Parathyroid adenoma (tissue), 2 donors: ENCODE data around the gene FOXR1.
A peak's percentile ranks its signal among the peaks of the same experiment; 100 is the strongest.
"Not testable (repeated sequence)": the region's sequence is repeated elsewhere in the genome, so short reads cannot be mapped to it uniquely, and the experiment has no call there.

Source experiments
- H2AFZ ChIP-seq: fragments of 300-600 bp; sonication (generic); one replicate; pipeline ENCODE4 v1.7.0; 2017; ENCODE audit warnings: antibody characterized with exemption, mild to moderate bottlenecking
- H3K27ac ChIP-seq: fragments of 300-600 bp; sonication (generic); one replicate; pipeline ENCODE4 v1.7.0; 2017
- H3K27me3 ChIP-seq: fragments of 300-600 bp; sonication (generic); one replicate; pipeline ENCODE4 v1.7.0; 2017; ENCODE audit warnings: low read length; ENCODE audit not compliant: control insufficient read depth, insufficient read depth
- H3K36me3 ChIP-seq: fragments of 300-600 bp; sonication (generic); one replicate; pipeline ENCODE4 v1.7.0; 2017; ENCODE audit warnings: low read length; ENCODE audit not compliant: control insufficient read depth, insufficient read depth
- H3K4me1 ChIP-seq: fragments of 300-600 bp; sonication (generic); one replicate; pipeline ENCODE4 v1.7.0; 2017; ENCODE audit warnings: control low read depth
- H3K4me2 ChIP-seq: fragments of 300-600 bp; sonication (generic); one replicate; pipeline ENCODE4 v1.7.0; 2017; ENCODE audit warnings: low read length
- H3K4me3 ChIP-seq: fragments of 300-600 bp; sonication (generic); one replicate; pipeline ENCODE4 v1.7.0; 2017; ENCODE audit warnings: low read depth, low read length
- H3K79me2 ChIP-seq: fragments of 300-600 bp; sonication (generic); one replicate; pipeline ENCODE4 v1.7.0; 2017; ENCODE audit warnings: control low read depth
- H3K9ac ChIP-seq: fragments of 300-600 bp; sonication (generic); one replicate; pipeline ENCODE4 v1.7.0; 2017; ENCODE audit warnings: mild to moderate bottlenecking
- H3K9me3 ChIP-seq: fragments of 300-600 bp; sonication (generic); one replicate; pipeline ENCODE4 v1.7.0; 2017; ENCODE audit warnings: low read length; ENCODE audit not compliant: control insufficient read depth
- CTCF ChIP-seq: fragments of 300-600 bp; sonication (generic); IDR thresholded peaks from one replicate; pipeline ENCODE4 v1.7.0; 2017; ENCODE audit warnings: antibody characterized with exemption, mild to moderate bottlenecking
- donor health status: primary hyperparathyroidism.

Gene FOXR1

DNA sequence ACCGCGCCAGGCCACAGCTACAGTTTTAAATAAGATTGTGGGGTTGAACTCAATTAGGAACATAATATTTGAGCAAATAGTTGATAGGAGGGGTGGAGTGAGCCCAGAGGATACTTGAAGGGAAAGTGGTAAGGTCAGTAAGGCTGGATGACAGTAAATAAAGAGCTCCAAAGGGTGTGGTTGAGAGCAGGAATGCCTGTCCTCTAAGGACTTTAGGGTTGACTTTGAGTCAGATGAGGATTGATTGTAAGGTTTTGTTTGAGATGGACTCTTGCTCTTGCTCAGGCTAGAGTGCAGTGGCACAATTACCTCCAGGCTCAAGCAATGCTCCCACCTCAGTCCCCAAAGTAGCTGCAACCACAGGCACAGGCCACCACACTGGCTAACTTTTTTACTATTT, 2.4 kb downstream of the FOXR1 start:
- no peak overlapping the region for H3K4me2 ChIP-seq
- no peaks in the 10 kb centered on the region for H3K4me1 ChIP-seq
- H3K79me2 ChIP-seq = no peaks in the 10 kb centered on the region
- H3K36me3 ChIP-seq = no peaks in the 10 kb centered on the region
- no peak for TF ChIP-seq CTCF
- no peak overlapping the region for H3K9ac ChIP-seq
- H2AFZ ChIP-seq = no peak overlapping the region
- H3K4me3 ChIP-seq = no peak overlapping the region
- no peaks in the 10 kb centered on the region for H3K9me3 ChIP-seq
- H3K27me3 ChIP-seq = no peaks in the 10 kb centered on the region
- H3K27ac ChIP-seq = no peak overlapping the region

GRCh38 chr11:118975771-118976709, 4.5 kb downstream of the FOXR1 start:
- H3K4me2 ChIP-seq = no peak overlapping the region
- no peaks in the 10 kb centered on the region for H3K27me3 ChIP-seq
- TF ChIP-seq CTCF = no peak
- H3K4me3 ChIP-seq = no peak overlapping the region
- H2AFZ ChIP-seq = no peak overlapping the region
- no peaks in the 10 kb centered on the region for H3K9me3 ChIP-seq
- no peak overlapping the region for H3K9ac ChIP-seq
- no peak overlapping the region for H3K27ac ChIP-seq
- H3K36me3 ChIP-seq = no peaks in the 10 kb centered on the region
- no peaks in the 10 kb centered on the region for H3K79me2 ChIP-seq
- no peaks in the 10 kb centered on the region for H3K4me1 ChIP-seq

DNA sequence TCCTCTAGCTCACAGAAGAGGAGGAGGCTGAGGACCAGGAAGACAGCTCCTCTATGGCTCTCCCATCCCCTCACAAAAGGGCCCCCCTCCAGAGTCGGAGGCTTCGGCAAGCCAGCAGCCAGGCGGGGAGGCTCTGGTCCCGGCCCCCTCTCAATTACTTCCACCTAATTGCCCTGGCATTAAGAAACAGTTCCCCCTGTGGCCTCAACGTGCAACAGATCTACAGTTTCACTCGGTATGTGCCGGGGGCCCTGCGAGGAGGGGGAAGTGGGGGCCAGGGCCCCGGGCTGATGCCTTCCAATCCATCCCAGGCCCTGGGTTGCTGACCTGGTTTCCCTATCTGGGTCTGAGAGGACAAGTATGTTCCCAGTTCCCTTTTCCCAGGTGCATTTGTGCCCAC, 7.9 kb downstream of the FOXR1 start:
- Histone ChIP-seq H3K27ac (no peak overlapping the region), H3K4me3 (no peak overlapping the region), H3K9me3 (no peaks in the 10 kb centered on the region), H3K27me3 (no peaks in the 10 kb centered on the region), H3K79me2 (no peaks in the 10 kb centered on the region), H3K36me3 (no peaks in the 10 kb centered on the region), H3K4me2 (no peak overlapping the region), H3K9ac (no peak overlapping the region), H3K4me1 (no peaks in the 10 kb centered on the region), H2AFZ (no peak overlapping the region)
- TF ChIP-seq CTCF = no peak

DNA sequence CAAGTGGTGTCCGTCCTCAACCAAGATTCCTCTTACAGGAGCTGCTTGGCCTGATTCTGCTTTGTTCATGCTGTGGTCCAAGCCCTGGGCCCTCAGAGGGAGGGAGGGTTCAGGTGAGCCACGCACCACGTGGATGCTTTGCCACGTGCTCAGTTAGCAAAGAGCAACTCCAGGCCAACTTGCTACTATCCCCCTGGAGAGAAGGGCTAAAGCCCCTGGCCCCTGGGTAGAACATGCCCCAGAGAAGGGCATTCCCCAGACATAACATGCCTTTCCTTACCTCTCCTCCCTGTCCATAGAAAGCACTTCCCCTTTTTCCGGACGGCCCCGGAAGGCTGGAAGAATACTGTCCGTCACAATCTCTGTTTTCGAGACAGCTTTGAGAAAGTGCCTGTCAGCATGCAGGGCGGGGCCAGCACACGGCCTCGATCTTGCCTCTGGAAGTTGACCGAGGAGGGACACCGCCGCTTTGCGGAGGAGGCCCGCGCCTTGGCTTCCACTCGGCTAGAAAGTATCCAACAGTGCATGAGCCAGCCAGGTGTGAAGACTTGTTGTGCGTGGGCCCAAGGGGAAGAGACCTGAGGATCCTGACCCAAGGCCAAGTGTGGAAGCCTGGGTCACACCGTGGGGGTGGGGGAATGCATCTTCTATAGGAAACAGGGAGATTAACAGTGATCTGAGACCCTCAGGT, 8.8 kb downstream of the FOXR1 start:
- H2AFZ ChIP-seq = peak overlapping the region; percentile 34
- no peak overlapping the region for H3K9ac ChIP-seq
- no peak for TF ChIP-seq CTCF
- H3K79me2 ChIP-seq = no peaks in the 10 kb centered on the region
- no peak overlapping the region for H3K4me3 ChIP-seq
- no peak overlapping the region for H3K27ac ChIP-seq
- H3K27me3 ChIP-seq = no peaks in the 10 kb centered on the region
- H3K9me3 ChIP-seq = no peaks in the 10 kb centered on the region
- no peaks in the 10 kb centered on the region for H3K4me1 ChIP-seq
- H3K4me2 ChIP-seq = no peak overlapping the region
- no peaks in the 10 kb centered on the region for H3K36me3 ChIP-seq

- H3K4me3 ChIP-seq, H3K4me2 ChIP-seq, H3K4me1 ChIP-seq, H3K9me3 ChIP-seq, H3K27ac ChIP-seq, H3K9ac ChIP-seq, H3K36me3 ChIP-seq, H3K27me3 ChIP-seq, H2AFZ ChIP-seq, H3K79me2 ChIP-seq: not testable (repeated sequence)
Measured at GRCh38 chr11:118984337-118984736, 12.8 kb downstream of the FOXR1 start.
